ENCODE results near the gene PPP1R14C.

Gene PPP1R14C

DNA sequence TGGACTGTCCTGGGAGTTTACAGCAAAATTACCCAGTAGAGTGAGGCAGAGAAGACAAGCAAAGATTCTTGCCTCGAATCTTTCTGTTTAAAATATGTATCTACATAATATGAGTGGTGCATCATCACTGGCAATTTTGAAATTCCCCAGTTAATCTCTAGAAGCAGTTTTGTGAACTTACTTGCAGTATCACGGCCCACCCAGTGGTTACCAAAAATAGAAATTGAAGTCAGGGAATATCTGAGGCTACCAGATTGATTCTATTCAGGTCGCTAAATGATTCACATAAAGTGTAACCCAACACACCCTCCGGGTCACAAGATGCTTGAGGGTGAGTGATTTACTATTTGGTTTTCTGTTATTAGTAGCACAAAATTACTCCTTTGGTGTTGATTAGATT, 111.9 kb downstream of the PPP1R14C start:
- TF ChIP-seq, protein P1, sequence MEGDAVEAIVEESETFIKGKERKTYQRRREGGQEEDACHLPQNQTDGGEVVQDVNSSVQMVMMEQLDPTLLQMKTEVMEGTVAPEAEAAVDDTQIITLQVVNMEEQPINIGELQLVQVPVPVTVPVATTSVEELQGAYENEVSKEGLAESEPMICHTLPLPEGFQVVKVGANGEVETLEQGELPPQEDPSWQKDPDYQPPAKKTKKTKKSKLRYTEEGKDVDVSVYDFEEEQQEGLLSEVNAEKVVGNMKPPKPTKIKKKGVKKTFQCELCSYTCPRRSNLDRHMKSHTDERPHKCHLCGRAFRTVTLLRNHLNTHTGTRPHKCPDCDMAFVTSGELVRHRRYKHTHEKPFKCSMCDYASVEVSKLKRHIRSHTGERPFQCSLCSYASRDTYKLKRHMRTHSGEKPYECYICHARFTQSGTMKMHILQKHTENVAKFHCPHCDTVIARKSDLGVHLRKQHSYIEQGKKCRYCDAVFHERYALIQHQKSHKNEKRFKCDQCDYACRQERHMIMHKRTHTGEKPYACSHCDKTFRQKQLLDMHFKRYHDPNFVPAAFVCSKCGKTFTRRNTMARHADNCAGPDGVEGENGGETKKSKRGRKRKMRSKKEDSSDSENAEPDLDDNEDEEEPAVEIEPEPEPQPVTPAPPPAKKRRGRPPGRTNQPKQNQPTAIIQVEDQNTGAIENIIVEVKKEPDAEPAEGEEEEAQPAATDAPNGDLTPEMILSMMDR (IDR thresholded peaks at IDR 0.05; ENCODE audit: insufficient read depth, low read length, poor library complexity, severe bottlenecking), result no peak
- DNase-seq (ENCODE audit: extremely low read depth, insufficient read length), result no peak
- H3K36me3 ChIP-seq (ENCODE audit: control insufficient read depth, insufficient read depth, low read length), result no peaks in the 10 kb centered on the region
- peaks cover 2% of the 10 kb centered on the region for H3K27me3 ChIP-seq (replicated peaks; ENCODE audit: control insufficient read depth, insufficient read depth, low read length)
- no peak overlapping the region for H3K4me3 ChIP-seq (replicated peaks; ENCODE audit: low read depth, low read length)

DNA sequence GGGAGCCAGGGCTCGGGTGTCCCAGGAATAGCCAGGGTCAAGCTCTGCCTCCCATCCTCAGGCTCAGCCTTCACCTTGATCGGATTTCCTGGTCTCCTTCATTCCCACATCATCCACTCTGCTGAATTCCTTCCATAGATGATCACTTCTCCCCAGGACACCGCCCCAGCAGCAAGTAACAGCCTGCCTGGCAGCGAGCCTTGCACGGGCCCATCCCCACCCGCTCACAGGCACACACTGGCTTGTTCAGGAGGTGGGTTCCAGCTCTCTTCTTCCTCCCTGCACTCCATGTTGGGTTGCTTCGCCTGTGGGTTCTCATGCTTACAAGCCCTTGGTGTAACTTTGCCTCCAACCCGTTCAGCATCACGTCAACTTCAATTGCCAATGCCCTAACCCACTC, 113.0 kb downstream of the PPP1R14C start:
- TF ChIP-seq, protein P1 (IDR thresholded peaks at IDR 0.05; ENCODE audit: insufficient read depth, low read length, poor library complexity, severe bottlenecking), result no peak
- Histone ChIP-seq H3K27me3 (replicated peaks; ENCODE audit: control insufficient read depth, insufficient read depth, low read length) (peaks cover 2% of the 10 kb centered on the region), H3K36me3 (ENCODE audit: control insufficient read depth, insufficient read depth, low read length) (no peaks in the 10 kb centered on the region), H3K4me3 (replicated peaks; ENCODE audit: low read depth, low read length) (no peak overlapping the region)
- no peak for DNase-seq (ENCODE audit: extremely low read depth, insufficient read length)

DNA sequence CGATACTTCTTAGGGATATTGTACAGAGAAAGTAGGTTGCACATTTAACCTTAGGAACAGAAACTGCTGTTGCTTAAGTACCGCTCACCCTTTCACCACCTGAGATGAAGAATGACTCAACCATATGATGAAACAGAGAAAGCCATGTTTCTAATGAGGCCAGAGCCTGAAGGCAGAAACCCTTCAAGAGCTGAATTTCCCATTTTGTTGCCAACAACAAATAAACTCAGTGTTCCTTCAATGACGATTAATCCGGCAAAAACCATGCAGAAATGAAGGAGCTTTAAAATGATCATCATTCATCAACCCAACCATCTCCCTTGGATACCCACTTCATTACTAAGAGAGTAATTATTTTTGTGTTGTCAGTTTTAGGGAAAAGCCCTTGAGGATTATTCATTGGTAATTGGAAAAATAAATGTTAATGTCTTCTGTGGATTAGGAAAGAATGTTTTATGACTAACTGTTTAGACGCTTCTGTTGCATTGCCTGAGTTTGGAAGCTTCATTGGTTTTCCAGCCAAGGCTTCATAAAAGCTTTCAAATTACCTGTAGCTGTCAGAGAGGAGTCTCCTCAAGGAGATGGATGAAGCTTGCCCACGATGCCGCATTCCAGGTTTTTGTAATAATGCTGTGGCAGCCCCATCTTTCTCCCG, 113.9 kb downstream of the PPP1R14C start:
- DNase-seq (ENCODE audit: extremely low read depth, insufficient read length), result no peak
- no peaks in the 10 kb centered on the region for H3K36me3 ChIP-seq (ENCODE audit: control insufficient read depth, insufficient read depth, low read length)
- H3K4me3 ChIP-seq (replicated peaks; ENCODE audit: low read depth, low read length), result no peak overlapping the region
- H3K27me3 ChIP-seq (replicated peaks; ENCODE audit: control insufficient read depth, insufficient read depth, low read length), result peaks cover 2% of the 10 kb centered on the region
- TF ChIP-seq, protein P1 (IDR thresholded peaks at IDR 0.05; ENCODE audit: insufficient read depth, low read length, poor library complexity, severe bottlenecking), result no peak

DNA sequence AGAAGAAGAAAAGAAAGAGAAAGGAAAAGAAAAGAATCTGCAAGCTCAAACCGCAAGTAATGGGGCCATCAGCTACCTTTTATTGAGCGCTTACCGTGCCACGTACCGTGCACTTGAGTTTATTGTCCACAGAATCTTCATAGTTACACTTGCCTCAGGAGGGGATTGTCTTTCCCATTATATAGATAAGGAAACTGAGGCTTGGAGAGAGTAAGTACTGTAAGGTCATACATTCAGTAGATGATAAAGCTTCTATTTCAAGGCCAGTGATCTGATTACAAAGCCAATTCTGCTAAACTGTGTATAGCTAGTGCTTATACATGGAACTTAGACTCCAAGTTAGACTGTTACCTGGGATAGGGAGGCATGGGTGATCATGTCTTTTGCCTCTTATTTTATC, 115.5 kb downstream of the PPP1R14C start:
- TF ChIP-seq, protein P1 (IDR thresholded peaks at IDR 0.05; ENCODE audit: insufficient read depth, low read length, poor library complexity, severe bottlenecking), result no peak
- H3K4me3 ChIP-seq (replicated peaks; ENCODE audit: low read depth, low read length), result no peak overlapping the region
- peaks cover 2% of the 10 kb centered on the region for H3K27me3 ChIP-seq (replicated peaks; ENCODE audit: control insufficient read depth, insufficient read depth, low read length)
- H3K36me3 ChIP-seq (ENCODE audit: control insufficient read depth, insufficient read depth, low read length), result no peaks in the 10 kb centered on the region
- DNase-seq (ENCODE audit: extremely low read depth, insufficient read length), result no peak

- Histone ChIP-seq H3K27me3 (replicated peaks; ENCODE audit: control insufficient read depth, insufficient read depth, low read length) (peaks cover under 1% of the 10 kb centered on the region), H3K36me3 (ENCODE audit: control insufficient read depth, insufficient read depth, low read length) (no peaks in the 10 kb centered on the region), H3K4me3 (replicated peaks; ENCODE audit: low read depth, low read length) (no peak overlapping the region)
- DNase-seq (ENCODE audit: extremely low read depth, insufficient read length), result no peak
- TF ChIP-seq, protein P1 (IDR thresholded peaks at IDR 0.05; ENCODE audit: insufficient read depth, low read length, poor library complexity, severe bottlenecking), result no peak
These were observed 118.1 kb downstream of the PPP1R14C start for GRCh38 chr6:150260931-150261330.
